AG04449 (cell line): ENCODE data around the gene CDK14.

ENCODE experiments used
- CTCF ChIA-PET: fragments of 350-600 bp; formaldehyde crosslinking; extraction: SDS; loops from one replicate; lab custom pipeline; 2021; ENCODE audit warnings: antibody characterized with exemption; lab: Yijun Ruan, JAX
- POLR2A ChIA-PET: fragments of 400-600, 350-600 bp; formaldehyde crosslinking; extraction: SDS; loops from one replicate; lab custom pipeline; 2020; ENCODE audit warnings: antibody characterized with exemption, inconsistent platforms; lab: Yijun Ruan, JAX
- DNase-seq: peaks from one replicate; pipeline ENCODE4 v3.0.0-alpha.2; 2010; ENCODE audit warnings: low read depth, low spot score
- H3K4me3 ChIP-seq: 2 replicates; pipeline ENCODE4 v1.5.1; 2011; ENCODE audit warnings: low read depth, mild to moderate bottlenecking, control low read depth, low read length
- TF ChIP-seq, protein P1 (sequence below): IDR thresholded peaks from one replicate; pipeline ENCODE4 v1.5.1; 2011; ENCODE audit warnings: mild to moderate bottlenecking, moderate library complexity, low read length, control low read depth, inconsistent platforms; ENCODE audit not compliant: insufficient read depth; ENCODE audit errors: missing control alignments

CDK14 gene

GRCh38 chr7:90710466-90710850 is 114.3 kb downstream of the CDK14 start:
- no peak overlapping the region for H3K4me3 ChIP-seq
- no peak for DNase-seq
- TF ChIP-seq, protein P1, sequence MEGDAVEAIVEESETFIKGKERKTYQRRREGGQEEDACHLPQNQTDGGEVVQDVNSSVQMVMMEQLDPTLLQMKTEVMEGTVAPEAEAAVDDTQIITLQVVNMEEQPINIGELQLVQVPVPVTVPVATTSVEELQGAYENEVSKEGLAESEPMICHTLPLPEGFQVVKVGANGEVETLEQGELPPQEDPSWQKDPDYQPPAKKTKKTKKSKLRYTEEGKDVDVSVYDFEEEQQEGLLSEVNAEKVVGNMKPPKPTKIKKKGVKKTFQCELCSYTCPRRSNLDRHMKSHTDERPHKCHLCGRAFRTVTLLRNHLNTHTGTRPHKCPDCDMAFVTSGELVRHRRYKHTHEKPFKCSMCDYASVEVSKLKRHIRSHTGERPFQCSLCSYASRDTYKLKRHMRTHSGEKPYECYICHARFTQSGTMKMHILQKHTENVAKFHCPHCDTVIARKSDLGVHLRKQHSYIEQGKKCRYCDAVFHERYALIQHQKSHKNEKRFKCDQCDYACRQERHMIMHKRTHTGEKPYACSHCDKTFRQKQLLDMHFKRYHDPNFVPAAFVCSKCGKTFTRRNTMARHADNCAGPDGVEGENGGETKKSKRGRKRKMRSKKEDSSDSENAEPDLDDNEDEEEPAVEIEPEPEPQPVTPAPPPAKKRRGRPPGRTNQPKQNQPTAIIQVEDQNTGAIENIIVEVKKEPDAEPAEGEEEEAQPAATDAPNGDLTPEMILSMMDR: no peak
- ChIA-PET CTCF (interaction anchor here (2.7 kb wide), 1 partner anchor 12 kb away, joined by 13 read pairs; no protein-coding TSS in a partner anchor), POLR2A (no interaction called here)

- no peak overlapping the region for H3K4me3 ChIP-seq
- TF ChIP-seq, protein P1: no peak
- DNase-seq: no peak
- POLR2A ChIA-PET: no interaction called here
- CTCF ChIA-PET: interaction anchor here (1.5 kb wide), 1 partner anchor 321 kb away, joined by 5 read pairs; no protein-coding TSS in a partner anchor
Measured at GRCh38 chr7:90713628-90714027, 117.5 kb downstream of the CDK14 start.

- ChIA-PET POLR2A (no interaction called here), CTCF (interaction anchor here (1.5 kb wide), 1 partner anchor 320 kb away, joined by 5 read pairs; no protein-coding TSS in a partner anchor)
- no peak for DNase-seq
- no peak overlapping the region for H3K4me3 ChIP-seq
- TF ChIP-seq, protein P1: no peak
Measured at GRCh38 chr7:90715067-90715466, 118.9 kb downstream of the CDK14 start.

DNA sequence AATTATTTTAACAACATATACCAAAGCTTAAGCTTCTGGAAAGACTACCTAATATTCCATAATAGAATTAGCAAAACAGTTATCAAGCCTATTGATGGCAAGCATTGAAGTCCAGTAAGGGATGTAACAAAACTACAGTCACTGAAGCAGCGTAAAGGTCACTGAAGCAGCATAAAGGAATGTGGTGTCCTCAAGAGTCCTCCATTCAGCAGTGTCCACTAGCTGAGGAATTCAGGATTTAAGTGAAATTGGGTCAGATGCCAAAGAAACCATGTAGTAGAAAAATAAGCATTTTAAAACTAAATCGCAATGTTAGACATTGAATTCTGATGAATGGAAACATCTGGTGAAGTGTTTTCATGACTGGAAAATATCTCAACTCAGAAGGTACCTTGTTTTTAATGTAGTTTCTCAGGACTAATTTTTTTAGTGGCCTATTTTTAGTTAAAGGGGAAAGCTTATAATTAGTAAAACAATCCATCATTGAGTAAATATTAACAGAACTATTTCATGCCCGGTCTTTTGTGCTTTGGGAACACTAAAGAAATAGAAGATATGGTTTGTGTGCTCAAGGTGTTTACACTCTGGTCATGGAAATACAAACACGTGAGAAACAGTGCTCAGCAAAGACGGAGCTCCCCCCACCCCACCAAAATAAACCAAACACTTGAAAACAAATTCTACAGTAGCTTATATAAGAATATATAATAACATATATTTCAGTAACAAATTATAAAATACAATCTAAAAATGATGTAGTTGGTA is 121.4 kb downstream of the CDK14 start:
- no peak for DNase-seq
- H3K4me3 ChIP-seq: no peak overlapping the region
- TF ChIP-seq, protein P1: no peak
- CTCF ChIA-PET: interaction anchor here (1.0 to 2.3 kb wide), 2 partner anchors 8 to 138 kb away, joined by 3 to 16 read pairs; no protein-coding TSS in a partner anchor
- POLR2A ChIA-PET: no interaction called here

GRCh38 chr7:90719155-90719554 is 123.0 kb downstream of the CDK14 start:
- CTCF ChIA-PET: interaction anchor here (1.1 kb wide), 1 partner anchor 11 kb away, joined by 3 read pairs; no protein-coding TSS in a partner anchor
- TF ChIP-seq, protein P1: no peak
- no peak overlapping the region for H3K4me3 ChIP-seq
- DNase-seq: no peak
- POLR2A ChIA-PET: no interaction called here

GRCh38 chr7:90720984-90721760 is 125.1 kb downstream of the CDK14 start:
- POLR2A ChIA-PET: no interaction called here
- DNase-seq: no peak
- CTCF ChIA-PET: interaction anchor here (1.2 kb wide), 1 partner anchor 313 kb away, joined by 3 read pairs; no protein-coding TSS in a partner anchor
- TF ChIP-seq, protein P1: no peak
- no peak overlapping the region for H3K4me3 ChIP-seq
